ENCODE results near the gene PAIP2. TPM values are rescaled to one million over a fixed set of nuclear protein-coding genes. Genes with fewer than 3 reads are reported as not detected.
"Not testable (repeated sequence)": the region's sequence is repeated elsewhere in the genome, so short reads cannot be mapped to it uniquely, and the experiment has no call there.

The PAIP2 gene
- total RNA-seq, 1 experiment from 2014 or later: 81.2 TPM

DNA sequence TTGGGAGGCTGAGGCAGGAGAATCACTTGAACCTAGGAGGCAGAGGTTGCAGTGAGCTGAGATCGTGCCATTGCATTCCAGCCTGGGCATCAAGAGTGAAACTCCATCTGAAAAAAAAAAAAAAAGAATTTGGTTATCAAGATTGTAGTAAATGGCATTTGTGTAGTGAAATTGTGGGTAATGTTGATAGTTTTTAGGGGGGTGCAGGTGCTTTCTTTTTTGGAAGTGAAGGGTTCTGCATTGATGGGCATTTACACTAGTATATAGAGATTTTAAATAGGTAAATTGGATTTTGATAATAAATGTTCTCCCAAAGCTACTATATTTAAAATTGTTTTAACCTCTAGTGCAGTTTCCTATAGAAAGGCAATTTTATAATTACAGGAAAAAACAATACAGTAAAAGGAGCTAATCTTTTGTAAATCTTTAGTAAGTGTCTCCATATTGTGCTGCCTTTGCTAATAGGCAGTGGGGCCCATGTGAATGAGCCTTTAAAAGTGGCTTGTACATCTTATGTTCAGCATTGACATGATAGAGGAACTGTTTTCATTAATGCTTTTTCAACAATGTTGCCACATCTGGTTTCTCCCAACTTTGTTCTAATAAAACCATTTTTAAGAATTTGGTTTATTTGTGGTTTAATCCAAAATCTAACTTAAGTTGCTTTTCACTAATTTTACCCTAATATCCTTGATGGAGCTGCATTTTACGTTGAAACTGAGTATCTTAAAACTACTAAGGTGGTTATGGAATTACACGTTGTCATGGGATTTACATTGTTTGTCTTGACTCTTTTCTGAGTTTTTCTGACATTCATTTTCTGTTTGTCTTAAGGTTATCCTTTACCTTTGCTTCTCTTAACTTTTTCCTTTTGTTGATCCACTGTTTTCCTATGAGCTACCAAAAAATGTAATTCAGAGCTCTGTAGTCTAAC is 37.0 kb upstream of the PAIP2 start:
- Mint-ChIP-seq H3K4me1 (ENCODE audit: low read depth, unreplicated experiment) (peaks cover 79% of the 10 kb centered on the region), H3K36me3 (ENCODE audit: insufficient read depth, unreplicated experiment) (peaks cover 41% of the 10 kb centered on the region), H3K4me3 (ENCODE audit: low read depth, unreplicated experiment) (peak overlapping the region; percentile 40), H3K27me3 (ENCODE audit: unreplicated experiment) (no peaks in the 10 kb centered on the region), H3K27ac (ENCODE audit: unreplicated experiment) (peak overlapping the region; percentile 58), H3K9me3 (ENCODE audit: low read depth, unreplicated experiment) (no peaks in the 10 kb centered on the region)
- intact Hi-C loops (cut with micrococcal nuclease; ENCODE audit: unreplicated experiment): no loop called here
- TF ChIP-seq CTCF (IDR thresholded peaks at IDR 0.05; ENCODE audit: unreplicated experiment): no peak
- BruUV-seq (replicated peaks): no TSS peak
- no peak for DNase-seq
- CTCF ChIA-PET: interaction anchor here (0.6 to 1.3 kb wide), 4 partner anchors 8 to 720 kb away, joined by 3 to 5 read pairs (median 4); no protein-coding TSS in a partner anchor

DNA sequence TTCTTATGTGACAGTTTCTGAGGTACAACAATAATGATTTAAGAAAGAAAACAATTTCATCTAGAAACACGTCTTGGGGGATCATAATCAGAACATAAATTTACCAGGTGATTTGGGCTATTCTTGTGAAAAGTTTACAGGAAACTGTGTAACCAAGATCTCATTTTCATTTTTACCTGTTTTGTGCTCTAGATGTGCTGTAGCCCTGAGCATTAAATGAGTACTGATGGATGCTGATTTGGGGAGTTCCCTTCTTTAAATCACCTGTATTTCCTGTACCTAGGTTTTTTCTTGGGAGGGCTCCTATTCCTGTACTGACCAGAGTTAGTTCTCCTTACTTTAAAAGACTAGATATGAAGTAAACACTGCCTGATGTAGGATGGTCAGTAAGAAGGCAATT is 35.5 kb upstream of the PAIP2 start:
- no peak overlapping the region for H3K4me3 Mint-ChIP-seq (ENCODE audit: low read depth, unreplicated experiment)
- CTCF ChIA-PET: interaction anchor here (0.6 to 0.7 kb wide), 2 partner anchors 34 to 435 kb away, joined by 3 read pairs; no protein-coding TSS in a partner anchor
- no peaks in the 10 kb centered on the region for H3K27me3 Mint-ChIP-seq (ENCODE audit: unreplicated experiment)
- no peaks in the 10 kb centered on the region for H3K9me3 Mint-ChIP-seq (ENCODE audit: low read depth, unreplicated experiment)
- H3K36me3 Mint-ChIP-seq (ENCODE audit: insufficient read depth, unreplicated experiment): peaks cover 42% of the 10 kb centered on the region
- TF ChIP-seq CTCF (IDR thresholded peaks at IDR 0.05; ENCODE audit: unreplicated experiment): no peak
- no TSS peak for BruUV-seq (replicated peaks)
- DNase-seq: no peak
- peaks cover 81% of the 10 kb centered on the region for H3K4me1 Mint-ChIP-seq (ENCODE audit: low read depth, unreplicated experiment)
- intact Hi-C loops (cut with micrococcal nuclease; ENCODE audit: unreplicated experiment): no loop called here
- no peak overlapping the region for H3K27ac Mint-ChIP-seq (ENCODE audit: unreplicated experiment)

DNA sequence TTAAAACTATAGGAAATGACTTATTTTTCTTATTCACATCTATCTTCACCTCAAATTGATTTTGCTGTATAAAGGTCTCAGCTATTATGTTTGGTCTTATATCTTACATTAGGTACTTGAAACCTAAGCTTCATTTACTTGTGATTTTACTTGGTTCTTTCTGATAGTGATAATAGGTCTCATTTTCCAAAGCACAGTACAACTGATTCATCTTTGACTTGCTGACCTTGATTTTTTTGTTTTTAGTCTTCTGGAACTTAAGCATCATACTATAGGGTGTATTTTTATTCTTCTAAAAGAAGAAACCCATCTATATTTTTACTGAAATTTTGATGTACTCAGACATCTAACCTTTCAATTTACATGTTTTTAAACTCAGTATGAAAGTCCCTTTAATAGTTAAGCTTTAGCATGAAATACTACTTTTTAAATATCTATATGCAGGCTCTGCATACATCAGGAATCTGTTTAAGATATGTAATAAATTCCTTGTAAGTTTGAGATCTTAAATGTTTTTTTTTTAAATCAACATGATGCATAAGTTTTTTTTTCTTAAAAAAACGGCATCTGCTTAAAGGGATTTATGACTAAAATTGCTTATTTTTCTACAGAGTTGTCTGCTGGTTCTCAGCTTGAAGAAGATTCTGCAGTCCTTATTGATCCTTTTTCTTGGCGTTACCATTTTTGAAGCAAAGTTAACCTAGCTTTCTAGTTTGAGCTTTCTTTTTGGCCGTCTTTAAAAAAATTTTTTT is 34.9 kb upstream of the PAIP2 start:
- no peak for DNase-seq
- no TSS peak for BruUV-seq (replicated peaks)
- Mint-ChIP-seq H3K4me1 (ENCODE audit: low read depth, unreplicated experiment) (peaks cover 78% of the 10 kb centered on the region), H3K9me3 (ENCODE audit: low read depth, unreplicated experiment) (no peaks in the 10 kb centered on the region), H3K36me3 (ENCODE audit: insufficient read depth, unreplicated experiment) (peaks cover 39% of the 10 kb centered on the region), H3K4me3 (ENCODE audit: low read depth, unreplicated experiment) (no peak overlapping the region), H3K27me3 (ENCODE audit: unreplicated experiment) (no peaks in the 10 kb centered on the region), H3K27ac (ENCODE audit: unreplicated experiment) (no peak overlapping the region)
- CTCF ChIA-PET: interaction anchor here (0.6 to 0.9 kb wide), 4 partner anchors 12 to 436 kb away, joined by 3 to 5 read pairs (median 3); partner anchors contain the start of gene MATR3
- no peak for TF ChIP-seq CTCF (IDR thresholded peaks at IDR 0.05; ENCODE audit: unreplicated experiment)
- intact Hi-C loops (cut with micrococcal nuclease; ENCODE audit: unreplicated experiment): no loop called here

GRCh38 chr5:139308797-139309196 is 32.9 kb upstream of the PAIP2 start:
- H3K4me1 Mint-ChIP-seq (ENCODE audit: low read depth, unreplicated experiment): peaks cover 70% of the 10 kb centered on the region
- CTCF ChIA-PET: no interaction called here
- H3K4me3 Mint-ChIP-seq (ENCODE audit: low read depth, unreplicated experiment): no peak overlapping the region
- no peaks in the 10 kb centered on the region for H3K9me3 Mint-ChIP-seq (ENCODE audit: low read depth, unreplicated experiment)
- BruUV-seq (replicated peaks): no TSS peak
- DNase-seq: no peak
- peak overlapping the region; percentile 30 for H3K27ac Mint-ChIP-seq (ENCODE audit: unreplicated experiment)
- peaks cover 29% of the 10 kb centered on the region for H3K36me3 Mint-ChIP-seq (ENCODE audit: insufficient read depth, unreplicated experiment)
- intact Hi-C loops (cut with micrococcal nuclease; ENCODE audit: unreplicated experiment): no loop called here
- no peak for TF ChIP-seq CTCF (IDR thresholded peaks at IDR 0.05; ENCODE audit: unreplicated experiment)
- H3K27me3 Mint-ChIP-seq (ENCODE audit: unreplicated experiment): no peaks in the 10 kb centered on the region

DNA sequence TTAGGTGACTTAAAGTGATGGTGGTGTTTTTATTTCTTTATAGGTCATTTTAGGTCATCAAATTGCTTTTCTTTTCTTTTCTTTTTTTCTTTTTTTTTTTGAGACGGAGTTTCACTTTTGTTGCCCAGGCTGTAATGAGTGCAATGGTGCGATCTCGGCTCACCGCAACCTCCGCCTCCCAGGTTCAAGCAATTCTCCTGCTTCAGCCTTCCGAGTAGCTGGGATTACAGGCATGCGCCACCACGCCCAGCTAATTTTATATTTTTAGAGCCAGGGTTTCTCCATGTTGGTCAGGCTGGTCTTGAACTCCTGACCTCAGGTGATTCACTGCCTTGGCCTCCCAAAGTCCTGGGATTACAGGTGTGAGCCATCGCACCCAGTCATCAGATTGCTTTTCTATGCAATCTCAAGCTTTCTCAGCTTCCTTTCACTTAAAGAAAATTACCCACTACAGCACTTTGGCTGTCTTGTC is 30.9 kb upstream of the PAIP2 start:
- Mint-ChIP-seq H3K27ac (ENCODE audit: unreplicated experiment) (peak overlapping the region; percentile 63), H3K4me3 (ENCODE audit: low read depth, unreplicated experiment) (peak overlapping the region; percentile 50), H3K4me1 (ENCODE audit: low read depth, unreplicated experiment) (peaks cover 58% of the 10 kb centered on the region), H3K36me3 (ENCODE audit: insufficient read depth, unreplicated experiment) (peaks cover 26% of the 10 kb centered on the region)
- intact Hi-C loops (cut with micrococcal nuclease; ENCODE audit: unreplicated experiment): loop anchor here (1.0 to 2.0 kb wide), 2 partner anchors 8 to 16 kb away; no protein-coding TSS in a partner anchor
- CTCF ChIA-PET: interaction anchor here (0.6 to 1.7 kb wide), 6 partner anchors 9 to 83 kb away, joined by 3 to 6 read pairs (median 4); partner anchors contain the start of gene PAIP2
- H3K9me3 Mint-ChIP-seq (ENCODE audit: low read depth, unreplicated experiment); H3K27me3 Mint-ChIP-seq (ENCODE audit: unreplicated experiment); BruUV-seq (replicated peaks): not testable (repeated sequence)
- DNase-seq: peak; percentile 77
